Uterus (tissue), 2 donors: ENCODE measurements around the gene ZNF680.
"Not testable (repeated sequence)": the region's sequence is repeated elsewhere in the genome, so short reads cannot be mapped to it uniquely, and the experiment has no call there.

ENCODE experiments used
- POLR2A ChIP-seq, 2 donors: fragments of 450-650 bp; IDR thresholded peaks; one replicate each; pipeline ENCODE4 v1.6.1; 2016; ENCODE audit warnings: antibody characterized with exemption in 2 of 2, mild to moderate bottlenecking in 1 of 2, moderate library complexity in 1 of 2
- TF ChIP-seq, protein P1 (sequence below), 4 experiments: fragments of 200-600 bp in 2 of 4; fragments of 450-650 bp in 2 of 4; sonication (generic) in 2 of 4; IDR thresholded peaks; one replicate each; pipeline ENCODE4 v1.5.1; 2016 to 2019; ENCODE audit warnings: antibody characterized with exemption in 4 of 4, mild to moderate bottlenecking in 2 of 4, moderate library complexity in 1 of 4

DNA sequence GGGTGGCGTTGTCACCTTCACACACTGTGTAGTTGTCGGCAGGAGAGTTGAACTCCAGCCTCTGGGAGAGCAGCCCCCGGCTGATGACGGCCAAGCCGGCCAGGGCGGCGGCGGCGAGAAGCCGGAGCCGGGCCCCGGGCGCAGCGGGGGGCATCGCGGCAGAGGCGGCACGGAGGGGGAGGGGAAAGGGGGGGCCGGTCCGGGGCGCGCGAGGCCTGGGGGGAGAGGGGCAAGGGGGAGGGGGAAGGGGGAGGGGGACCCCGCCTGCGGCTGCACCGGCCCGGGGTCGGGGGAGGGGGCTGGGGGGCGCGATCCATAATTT is 7.4 kb upstream of the ZNF680 start:
- TF ChIP-seq, protein P1, sequence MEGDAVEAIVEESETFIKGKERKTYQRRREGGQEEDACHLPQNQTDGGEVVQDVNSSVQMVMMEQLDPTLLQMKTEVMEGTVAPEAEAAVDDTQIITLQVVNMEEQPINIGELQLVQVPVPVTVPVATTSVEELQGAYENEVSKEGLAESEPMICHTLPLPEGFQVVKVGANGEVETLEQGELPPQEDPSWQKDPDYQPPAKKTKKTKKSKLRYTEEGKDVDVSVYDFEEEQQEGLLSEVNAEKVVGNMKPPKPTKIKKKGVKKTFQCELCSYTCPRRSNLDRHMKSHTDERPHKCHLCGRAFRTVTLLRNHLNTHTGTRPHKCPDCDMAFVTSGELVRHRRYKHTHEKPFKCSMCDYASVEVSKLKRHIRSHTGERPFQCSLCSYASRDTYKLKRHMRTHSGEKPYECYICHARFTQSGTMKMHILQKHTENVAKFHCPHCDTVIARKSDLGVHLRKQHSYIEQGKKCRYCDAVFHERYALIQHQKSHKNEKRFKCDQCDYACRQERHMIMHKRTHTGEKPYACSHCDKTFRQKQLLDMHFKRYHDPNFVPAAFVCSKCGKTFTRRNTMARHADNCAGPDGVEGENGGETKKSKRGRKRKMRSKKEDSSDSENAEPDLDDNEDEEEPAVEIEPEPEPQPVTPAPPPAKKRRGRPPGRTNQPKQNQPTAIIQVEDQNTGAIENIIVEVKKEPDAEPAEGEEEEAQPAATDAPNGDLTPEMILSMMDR (IDR thresholded peaks at IDR 0.05), result not testable (repeated sequence)
- not testable (repeated sequence) for TF ChIP-seq POLR2A (IDR thresholded peaks at IDR 0.05)
